Liver (tissue), 2 donors: Measurements from ENCODE around the gene KIF26B.

Source experiments
- CTCF ChIP-seq: fragments of 150-350 bp; IDR thresholded peaks from 2 replicates; pipeline ENCODE4 v1.5.1; 2017; ENCODE audit warnings: improper control_type of control experiment, low read depth, low read length; ENCODE audit not compliant: missing input control
- TF ChIP-seq, protein P1 (sequence below): IDR thresholded peaks from 2 replicates; pipeline ENCODE4 v1.6.1; 2016; ENCODE audit warnings: antibody characterized with exemption
- donor health status: healthy.

- no peak for TF ChIP-seq CTCF
- TF ChIP-seq, protein P1, sequence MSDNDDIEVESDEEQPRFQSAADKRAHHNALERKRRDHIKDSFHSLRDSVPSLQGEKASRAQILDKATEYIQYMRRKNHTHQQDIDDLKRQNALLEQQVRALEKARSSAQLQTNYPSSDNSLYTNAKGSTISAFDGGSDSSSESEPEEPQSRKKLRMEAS: no peak
Observed at GRCh38 chr1:245260110-245260882, 105.5 kb downstream of the KIF26B start.
